OCI-M1 (cell line): Measurements from ENCODE around the gene CSTPP1.
A peak's percentile ranks its signal among the peaks of the same experiment; 100 is the strongest.
"Not testable (repeated sequence)": the region's sequence is repeated elsewhere in the genome, so short reads cannot be mapped to it uniquely, and the experiment has no call there.

ENCODE experiments used
- DNase-seq: peaks from one replicate; lab custom pipeline; 2025; lab: John Stamatoyannopoulos, UW

CSTPP1 gene

DNA sequence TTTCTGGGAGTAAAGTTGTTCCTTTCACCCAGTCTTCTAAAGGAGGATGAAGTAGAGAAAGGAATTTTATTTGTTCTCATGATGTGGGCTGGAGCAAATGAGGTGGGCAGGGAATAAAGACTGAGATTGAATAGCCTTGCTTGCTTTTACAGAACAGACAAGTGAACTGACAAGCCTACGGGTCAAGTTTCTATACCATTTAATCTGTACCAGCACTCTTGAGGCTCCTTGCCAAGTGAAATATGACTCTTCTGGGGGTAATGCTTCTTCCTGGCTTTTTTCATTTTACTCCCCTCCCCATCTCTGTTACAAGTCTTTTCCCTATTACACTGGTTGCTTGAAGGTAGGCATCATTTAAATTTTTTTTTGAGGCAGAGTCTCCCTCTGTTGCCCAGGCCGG lies 54.8 kb downstream of the CSTPP1 start:
- no peak for DNase-seq

DNA sequence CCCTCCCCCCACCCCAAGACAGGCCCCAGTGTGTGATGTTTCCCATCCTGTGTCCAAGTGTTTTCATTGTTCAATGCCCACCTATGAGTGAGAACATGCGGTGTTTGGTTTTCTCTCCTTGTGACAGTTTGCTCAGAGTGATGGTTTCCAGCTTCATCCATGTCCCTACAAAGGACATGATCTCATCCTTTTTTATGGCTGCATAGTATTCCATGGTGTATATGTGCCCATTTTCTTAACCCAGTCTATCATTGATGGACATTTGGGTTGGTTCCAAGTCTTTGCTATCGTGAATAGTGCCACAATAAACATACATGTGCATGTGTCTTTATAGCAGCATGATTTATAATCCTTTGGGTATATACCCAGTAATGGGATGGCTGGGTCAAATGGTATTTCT lies 55.8 kb downstream of the CSTPP1 start:
- not testable (repeated sequence) for DNase-seq

DNA sequence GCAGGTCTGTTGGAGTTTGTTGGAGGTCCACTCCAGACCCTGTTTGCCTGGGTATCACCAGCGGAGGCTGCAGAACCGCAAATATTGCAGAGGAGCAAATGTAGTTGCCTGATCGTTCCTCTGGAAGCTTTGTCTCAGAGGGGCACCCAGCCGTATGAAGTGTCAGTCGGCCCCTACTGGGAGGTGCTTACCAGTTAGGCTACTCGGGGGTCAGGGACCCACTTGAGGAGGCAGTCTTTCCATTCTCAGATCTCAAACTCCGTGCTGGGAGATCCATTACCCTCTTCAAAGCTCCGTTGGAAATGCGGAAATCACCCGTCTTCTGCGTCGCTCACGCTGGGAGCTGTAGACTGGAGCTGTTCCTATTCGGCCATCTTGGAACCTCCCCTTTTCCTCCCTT lies 61.2 kb downstream of the CSTPP1 start:
- not testable (repeated sequence) for DNase-seq

DNA sequence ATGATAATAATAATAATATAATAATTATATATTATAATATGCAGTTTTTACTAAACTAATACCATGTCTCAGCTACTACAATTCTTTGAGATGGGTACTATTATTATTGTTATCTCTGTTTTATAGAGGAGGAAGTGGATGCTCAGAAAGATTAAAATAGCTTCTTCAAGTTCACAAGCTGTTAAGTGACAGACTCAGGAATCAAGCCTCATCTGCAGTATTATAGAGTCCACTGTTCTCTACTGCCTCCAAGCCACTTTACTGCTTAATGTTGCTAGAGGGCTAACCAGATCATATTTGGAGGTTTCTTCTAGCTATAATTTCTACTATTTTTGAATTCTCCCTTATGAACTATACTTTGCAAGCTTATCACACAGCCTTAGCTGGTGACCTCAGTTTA lies 62.7 kb downstream of the CSTPP1 start:
- peak; percentile 20 for DNase-seq

DNA sequence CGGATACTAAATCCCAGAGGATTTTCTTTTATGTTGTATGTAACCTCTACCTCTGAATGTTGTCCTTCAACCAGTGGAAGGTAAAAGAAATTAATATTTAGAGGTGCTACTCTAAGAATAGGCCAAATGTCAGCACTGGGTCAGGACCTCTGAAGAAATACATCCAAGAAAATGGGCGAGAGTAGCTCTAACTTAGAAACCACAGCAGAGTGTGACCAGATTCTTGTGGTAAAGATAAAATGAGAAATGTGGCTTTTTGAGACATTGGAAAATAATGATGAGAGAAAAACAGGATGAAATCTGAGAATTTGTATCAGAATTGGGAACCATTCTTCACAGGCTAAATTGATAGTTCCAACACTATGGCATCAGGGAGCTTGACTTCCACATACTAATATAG lies 63.5 kb downstream of the CSTPP1 start:
- DNase-seq, result peak; percentile 30

DNA sequence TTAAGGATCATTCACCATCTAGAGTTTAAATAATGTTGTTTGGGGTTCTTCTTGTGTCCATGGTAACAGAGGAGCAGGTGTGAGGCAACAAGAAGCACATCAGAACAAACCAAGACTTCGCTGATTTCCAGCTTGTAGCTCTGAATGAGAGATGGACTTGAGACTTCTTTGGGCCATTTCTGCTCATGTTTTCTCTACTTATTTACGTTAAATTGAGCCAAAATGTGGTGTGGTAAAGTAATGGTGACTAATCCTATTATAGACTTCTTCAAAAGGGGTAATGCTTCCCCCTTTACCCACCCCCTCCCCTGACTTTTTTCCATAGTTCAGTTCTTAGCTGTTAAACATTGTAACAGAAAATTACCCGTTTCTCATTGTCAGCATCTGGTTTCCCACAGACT lies 65.2 kb downstream of the CSTPP1 start:
- DNase-seq, result peak; percentile 38

DNA sequence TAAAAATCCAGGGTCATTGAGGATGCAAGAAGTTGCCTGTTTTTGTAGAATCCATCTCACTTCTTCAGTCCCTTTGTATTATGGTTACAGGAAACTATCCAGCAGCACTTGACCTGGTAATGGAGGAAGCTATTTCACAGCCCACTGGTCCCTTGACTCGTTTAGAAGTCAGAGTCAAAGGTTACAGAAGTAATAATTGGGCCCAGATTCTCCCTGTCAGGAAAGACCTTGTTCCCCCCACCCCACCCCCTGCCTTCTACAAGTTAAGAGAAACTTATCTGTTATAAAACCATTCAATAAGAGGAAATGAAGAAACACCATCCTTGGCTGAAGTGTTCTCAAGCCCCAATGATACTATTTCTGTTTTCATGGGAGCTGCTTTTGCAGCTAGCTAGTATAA lies 65.8 kb downstream of the CSTPP1 start:
- peak; percentile 48 for DNase-seq

DNA sequence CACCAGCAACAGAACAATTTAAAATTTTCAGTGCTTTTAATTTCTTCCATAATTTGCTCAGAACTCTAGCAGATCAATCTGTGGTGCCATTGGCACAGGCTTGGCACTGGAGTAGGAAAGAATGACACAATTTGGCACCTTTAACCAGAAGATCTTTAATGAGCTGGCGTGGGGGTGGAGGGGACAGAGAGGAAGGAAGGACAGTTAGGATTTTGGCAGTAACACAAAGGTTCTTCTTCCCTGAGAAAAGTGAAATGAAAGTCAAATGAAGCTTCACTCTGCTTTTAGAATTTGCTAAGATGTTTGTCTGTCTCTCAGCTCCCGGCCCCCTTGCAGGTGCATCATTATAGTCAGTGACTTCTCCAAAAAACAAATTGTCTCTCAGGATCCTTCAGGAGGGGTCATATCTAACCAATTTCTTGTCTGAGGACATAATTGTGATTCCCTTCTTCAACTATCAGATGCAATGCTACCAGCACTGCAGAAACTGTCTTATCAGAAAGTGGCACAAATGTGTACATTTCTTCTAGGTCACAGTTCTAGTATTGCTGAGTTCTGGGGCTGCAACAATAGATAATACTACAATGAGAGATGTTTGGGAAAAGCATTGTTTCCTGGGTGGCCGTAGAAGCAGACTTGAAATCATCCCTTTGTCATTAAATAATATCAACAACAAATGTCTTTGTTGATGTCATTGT lies 66.8 kb downstream of the CSTPP1 start:
- peak; percentile 86 for DNase-seq

DNA sequence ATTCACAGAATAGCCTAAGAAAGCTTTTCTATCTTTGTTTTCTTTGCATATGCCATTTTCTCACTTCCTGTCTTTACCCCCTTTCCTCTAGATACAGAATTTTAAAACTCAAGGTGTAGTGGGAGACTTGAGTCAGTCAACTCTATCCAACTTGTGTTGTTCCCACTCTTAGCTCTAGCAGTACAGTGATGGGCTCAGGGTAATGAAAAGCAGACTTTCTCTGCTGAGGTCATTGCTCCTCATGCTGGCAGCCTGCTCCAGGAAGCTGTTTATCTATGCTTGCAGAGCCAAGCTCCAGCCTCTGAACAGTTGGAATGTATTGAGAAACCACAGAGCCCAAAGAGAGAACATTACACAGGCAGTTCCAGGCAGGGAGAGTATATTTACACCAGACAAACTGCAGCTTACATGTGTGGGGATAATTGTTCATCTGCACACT lies 68.1 kb downstream of the CSTPP1 start:
- DNase-seq, result peak; percentile 96

DNA sequence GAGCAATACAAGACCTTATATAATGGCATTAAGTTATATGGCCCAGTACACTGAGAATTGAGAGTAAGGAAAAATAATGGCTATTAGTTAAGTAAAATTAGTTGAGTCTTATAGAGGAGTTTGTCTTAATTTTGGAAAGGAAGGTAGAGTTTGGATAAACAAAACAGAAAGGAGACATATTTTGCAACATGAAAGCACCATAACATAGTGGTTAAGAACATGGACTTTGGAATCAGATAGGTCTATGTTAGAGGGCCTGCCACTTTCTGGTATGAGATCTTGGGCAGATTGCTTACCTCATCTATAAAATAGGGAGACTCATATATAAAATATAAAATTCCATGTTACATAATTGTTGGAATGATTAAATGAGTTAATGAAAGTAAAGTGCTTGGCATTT lies 68.9 kb downstream of the CSTPP1 start:
- DNase-seq, result peak; percentile 63

DNA sequence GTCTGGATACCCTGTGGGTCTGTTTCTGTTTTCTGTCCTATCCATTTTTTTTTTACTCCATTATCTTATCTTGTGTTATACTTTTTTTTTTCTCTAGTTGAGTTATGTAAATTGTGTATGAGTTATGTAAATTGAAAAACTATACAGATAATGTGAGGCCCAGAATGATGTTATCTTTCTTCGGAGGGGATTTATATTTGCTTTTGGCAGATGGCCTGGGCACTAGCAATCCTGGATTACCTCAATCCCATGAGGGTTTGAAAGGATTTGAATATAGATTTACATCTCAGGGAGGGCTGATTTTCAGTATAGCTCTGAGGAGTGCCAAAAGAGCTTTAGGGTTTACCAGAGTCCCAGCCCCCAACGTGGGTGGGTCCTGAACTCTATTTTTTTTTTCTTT lies 71.0 kb downstream of the CSTPP1 start:
- DNase-seq, result no peak

DNA sequence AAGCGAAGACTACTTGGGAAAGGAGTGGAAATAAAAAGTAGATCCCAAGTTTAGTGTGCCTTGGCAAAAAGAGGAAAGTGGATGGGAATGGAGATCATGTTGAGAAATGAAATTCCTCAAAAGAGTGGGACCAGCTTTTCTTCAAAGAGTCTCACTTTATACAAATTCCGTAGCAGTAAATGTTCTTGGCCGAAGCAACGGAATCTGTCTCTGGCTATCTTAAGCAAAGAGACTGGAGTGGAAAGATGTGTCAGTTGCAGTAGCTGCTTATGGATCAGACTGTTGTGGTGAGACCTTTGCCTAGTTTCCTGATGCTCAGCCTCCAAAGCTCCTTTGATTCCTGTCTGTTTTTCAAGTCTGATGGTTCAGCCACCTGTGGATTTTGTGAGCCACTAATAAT lies 73.6 kb downstream of the CSTPP1 start:
- DNase-seq, result no peak

DNA sequence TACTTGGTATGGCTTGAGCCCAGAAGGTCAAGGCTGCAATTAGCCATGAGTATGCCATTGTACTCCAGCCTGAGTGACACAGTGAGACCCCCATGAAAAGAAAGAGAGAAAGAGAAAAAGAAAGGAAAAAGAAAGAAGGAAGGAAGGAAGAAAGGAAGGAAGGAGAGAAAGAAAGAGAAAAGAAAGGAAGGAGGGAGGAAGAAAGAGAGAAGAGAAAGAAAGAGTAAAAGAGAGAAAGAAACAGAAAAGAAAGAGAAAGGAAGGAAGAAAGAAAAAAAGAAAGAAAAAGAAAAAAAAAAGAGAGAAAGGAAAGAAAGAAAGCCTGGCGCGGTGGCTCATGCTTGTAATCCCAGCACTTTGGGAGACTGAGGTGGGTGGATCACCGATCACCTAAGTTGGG lies 77.5 kb downstream of the CSTPP1 start:
- no peak for DNase-seq

DNA sequence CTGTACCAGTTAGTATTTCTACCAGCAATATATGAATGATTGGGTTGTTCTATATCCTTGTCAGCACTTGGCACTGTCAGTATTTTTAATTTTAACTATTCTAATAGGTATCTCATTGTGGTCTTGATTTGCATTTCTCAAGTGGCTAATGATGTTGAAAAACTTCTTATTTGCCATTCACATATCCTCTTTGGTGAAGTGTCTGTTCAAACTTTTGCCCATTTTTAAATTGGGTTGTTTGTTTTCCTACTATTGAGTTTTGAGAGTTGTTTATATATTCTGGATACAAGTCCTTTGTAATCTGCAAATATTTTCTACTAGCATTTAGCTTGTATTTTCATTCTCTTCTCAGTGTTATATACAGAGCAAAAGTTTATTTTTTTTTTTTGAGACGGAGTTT lies 82.1 kb downstream of the CSTPP1 start:
- no peak for DNase-seq

DNA sequence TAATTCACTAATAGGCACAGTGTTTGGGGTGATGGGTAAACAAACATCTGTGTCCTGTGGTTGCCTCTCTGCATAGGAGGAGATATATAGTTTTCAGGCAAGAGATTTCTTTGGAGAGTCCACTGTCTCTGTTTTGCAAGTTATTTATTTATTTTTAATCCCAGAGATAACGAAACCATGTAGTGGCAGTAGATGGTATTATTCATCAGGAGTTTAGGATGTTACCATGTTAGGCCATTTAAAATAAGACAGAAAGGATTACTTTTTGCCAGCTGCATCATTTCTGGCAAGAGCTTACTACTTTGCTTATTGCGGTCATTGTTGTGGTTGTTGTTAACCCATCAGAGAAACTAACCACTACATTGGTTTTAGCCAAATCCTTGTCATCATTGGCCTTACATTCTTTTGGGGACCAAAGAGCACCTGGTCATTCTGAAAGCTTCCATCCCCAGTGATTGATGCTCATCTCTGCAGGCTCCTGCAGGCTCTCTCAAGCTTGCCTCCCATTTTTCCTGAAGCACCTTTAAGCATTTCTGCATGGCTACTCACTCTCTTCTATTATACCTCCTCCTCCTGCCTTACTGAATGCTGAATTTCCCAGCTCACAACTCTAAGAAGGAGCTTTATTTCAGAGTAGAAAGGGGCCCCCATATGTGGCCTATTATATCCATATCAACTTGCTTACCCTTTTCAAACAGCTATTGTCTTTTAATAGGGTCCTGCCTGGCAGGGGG lies 84.4 kb downstream of the CSTPP1 start:
- DNase-seq, result no peak

DNA sequence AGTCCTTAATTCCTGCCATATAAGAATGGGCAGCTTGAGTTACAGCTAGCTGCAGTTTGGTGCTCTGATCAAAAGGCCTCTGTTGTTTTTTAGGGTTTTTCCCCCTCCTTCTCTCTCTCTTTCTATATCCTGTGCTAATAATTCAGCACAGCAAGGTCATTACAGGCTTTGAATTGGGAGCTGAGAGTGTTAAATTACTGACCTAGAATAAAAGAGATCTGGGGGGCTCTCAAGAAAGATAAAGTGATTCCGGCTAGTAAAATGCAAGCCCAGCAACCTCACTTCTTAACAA lies 84.9 kb downstream of the CSTPP1 start:
- DNase-seq, result no peak

DNA sequence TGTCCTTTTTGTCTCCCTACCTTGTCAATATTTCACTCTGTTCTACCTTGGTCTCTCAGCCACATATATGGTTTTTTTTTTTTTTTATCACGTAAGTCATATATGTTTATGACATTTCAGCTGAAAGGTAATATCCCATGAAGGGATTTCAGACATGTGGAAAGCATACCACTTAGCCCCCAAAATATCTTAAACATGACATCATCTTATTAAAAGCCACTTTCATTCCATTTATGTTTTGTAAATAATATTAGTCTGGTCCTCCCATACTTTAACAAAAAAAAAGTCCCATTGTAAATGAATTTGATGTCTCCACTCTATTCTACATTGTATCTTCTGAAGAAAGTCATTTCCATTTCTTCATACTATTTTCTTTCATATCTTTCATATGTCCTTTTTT lies 85.4 kb downstream of the CSTPP1 start:
- no peak for DNase-seq

DNA sequence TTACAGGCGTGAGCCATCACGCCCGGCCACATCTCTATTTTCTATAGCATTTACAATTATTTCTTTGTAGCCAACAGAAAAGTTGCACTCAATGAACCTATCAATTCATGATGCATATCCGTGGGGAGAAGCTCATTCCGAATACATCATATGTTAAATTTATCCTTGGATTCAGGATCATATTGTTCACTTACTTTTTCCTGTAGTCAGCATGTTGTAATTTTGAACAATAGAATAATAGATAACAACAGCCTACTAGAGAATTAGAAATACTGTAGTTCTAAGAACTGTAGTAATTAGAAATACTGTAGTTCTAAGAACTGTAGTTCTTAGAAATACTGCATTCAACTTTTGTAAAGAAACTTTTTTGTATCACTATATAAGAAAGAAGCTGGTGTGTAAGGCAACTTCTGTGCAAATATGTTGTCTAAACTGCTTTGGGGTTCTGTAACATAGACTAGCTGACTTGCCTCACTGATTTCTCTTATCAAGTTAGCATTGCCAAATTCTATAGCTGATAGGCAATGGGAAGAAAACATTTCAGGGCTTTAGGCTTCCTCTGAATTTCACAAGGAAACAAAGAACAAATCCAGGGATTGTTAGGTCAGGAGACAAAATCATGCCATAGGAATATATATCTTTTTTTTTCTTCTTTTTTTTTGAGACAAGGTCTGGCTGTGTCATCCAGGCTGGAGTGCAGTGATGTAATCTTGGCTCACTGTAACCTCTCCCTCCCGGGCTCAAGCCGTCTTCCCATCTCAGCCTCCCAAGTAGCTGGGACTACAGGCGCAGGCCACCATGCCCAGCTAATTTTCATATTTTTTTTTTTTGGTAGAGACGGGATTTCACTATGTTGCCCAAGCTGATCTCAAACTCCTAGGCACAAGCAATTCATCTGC lies 91.9 kb downstream of the CSTPP1 start:
- no peak for DNase-seq

DNA sequence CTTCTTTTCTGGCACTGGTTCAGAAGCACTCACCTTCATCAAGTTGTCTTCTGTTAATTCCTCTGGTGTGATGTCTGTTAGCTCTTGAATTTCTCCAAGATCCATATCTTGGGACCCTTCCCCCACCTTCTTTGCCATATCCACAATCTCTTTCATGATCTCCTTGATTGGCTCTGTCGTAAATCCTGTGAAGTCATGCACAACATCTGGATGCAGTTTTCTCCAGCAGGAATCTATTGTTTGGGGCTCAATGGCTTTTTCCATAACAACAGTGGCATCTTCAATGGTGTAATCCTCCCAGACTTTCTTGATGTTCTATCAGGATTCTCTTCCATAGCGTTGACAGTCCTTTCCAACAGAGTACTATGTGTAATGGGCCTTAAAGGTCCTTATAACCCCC lies 96.9 kb downstream of the CSTPP1 start:
- DNase-seq, result no peak

DNA sequence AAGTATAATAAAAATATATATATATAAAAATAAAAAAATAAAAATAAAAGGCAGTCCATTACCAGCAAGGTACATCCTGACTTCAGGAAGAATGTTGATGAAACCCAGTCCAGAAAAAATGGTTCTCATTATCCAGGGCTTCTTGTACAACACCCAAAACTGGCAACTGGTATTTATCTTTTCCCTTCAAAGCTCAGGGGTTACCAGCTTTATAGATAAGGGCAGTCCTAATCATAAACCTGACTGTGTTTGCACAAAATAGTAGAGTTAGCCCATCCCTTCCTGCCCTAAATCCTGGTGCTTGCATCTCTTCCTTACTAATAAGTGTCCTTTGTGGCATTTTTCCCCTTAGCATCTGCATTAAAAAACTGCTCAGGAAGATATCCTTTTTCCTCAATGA lies 97.5 kb downstream of the CSTPP1 start:
- no peak for DNase-seq

DNA sequence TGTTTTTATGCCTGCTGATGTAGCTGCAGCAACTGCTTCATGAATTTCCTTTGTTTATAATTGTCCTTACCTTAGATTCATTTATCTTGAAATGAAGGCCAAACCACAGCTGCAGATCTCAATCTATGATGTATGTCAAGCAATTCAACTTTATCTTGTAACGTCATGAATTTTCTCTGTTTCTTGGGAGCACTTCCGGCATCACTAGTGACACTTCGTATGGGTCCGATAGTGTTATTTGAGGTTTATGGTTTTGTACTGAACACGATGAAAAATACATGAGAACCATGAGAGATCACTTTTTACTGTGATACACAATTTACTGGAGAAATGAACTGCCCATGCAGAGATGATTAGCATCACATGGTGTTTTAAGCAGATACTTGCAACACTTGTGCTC lies 98.5 kb downstream of the CSTPP1 start:
- DNase-seq, result peak; percentile 34

DNA sequence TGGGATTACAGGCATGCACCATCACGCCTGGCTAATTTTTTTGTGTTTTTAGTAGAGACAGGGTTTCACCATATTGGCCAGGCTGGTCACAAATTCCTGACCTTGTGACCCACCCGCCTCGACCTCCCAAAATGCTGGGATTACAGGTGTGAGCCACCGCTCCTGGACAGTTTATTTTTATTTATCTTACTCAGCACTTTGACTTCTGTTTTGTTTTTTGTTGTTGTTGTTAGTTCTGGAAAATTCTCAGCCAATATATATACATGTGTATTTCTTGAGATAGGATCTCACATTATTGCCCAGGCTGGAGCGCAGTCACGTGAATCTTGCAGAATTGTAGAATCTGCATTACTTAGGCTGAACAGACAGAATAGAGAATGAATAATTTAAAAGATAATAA lies 107.6 kb downstream of the CSTPP1 start:
- DNase-seq, result no peak

DNA sequence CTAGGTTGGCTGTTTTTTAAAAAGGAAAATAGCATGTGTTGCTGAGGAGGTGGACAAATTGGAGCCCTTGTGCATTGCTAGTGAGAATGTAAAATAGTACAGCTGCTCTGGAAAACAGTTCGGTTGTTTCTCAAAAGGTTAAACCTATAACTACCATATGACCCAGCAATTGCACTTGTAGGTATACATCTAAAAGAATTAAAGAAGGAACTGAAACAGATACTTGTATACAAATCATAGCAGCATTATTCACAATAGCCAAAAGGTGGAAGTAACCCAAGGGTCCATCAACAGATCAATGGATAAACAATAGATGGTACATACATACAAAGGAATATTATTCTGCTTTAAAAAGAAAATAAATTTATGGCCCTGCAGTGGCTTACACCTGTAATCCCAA lies 111.4 kb downstream of the CSTPP1 start:
- no peak for DNase-seq
